Measurements from ENCODE around the gene RTTN. TPM values are rescaled to one million over a fixed set of nuclear protein-coding genes. Genes with fewer than 3 reads are reported as not detected.

RTTN gene
- total and polyA plus RNA-seq, 9 of the 15 experiments (the other 6 are each of a cell fraction or from before 2014, with no cell fraction given), result 3.1 to 18.3 (median 10.6) TPM

GRCh38 chr18:70036771-70037347 is 168.6 kb downstream of the RTTN start (continued):
- TF ChIP-seq THRB (CRISPR knock-in tag; conservative IDR thresholded peaks at IDR 0.05) (no peak), CBFA2T3 (IDR thresholded peaks at IDR 0.05) (peak; percentile 85), SP2 (IDR thresholded peaks at IDR 0.05; ENCODE audit: extremely low read depth, low read depth, low read length, poor library complexity, severe bottlenecking) (no peak), ATF2 (CRISPR knock-in tag; IDR thresholded peaks at IDR 0.05) (no peak), ZNF277 (CRISPR knock-in tag; IDR thresholded peaks at IDR 0.05; ENCODE audit: borderline replicate concordance) (no peak), ZKSCAN8 (CRISPR knock-in tag; IDR thresholded peaks at IDR 0.05) (no peak), POU5F1 (IDR thresholded peaks at IDR 0.05; ENCODE audit: borderline replicate concordance, low read depth, low read length, partially characterized antibody) (no peak), HDAC1 (IDR thresholded peaks at IDR 0.05) (peak in 1 of 2 experiments; percentile 76; a peak in 2 of 4 replicates), KDM2B (CRISPR knock-in tag; IDR thresholded peaks at IDR 0.05) (no peak), CREM (IDR thresholded peaks at IDR 0.05; ENCODE audit: low read depth) (0 out of 2 replicates have a peak, but pooled peaks have one; percentile 17), SMARCE1 (IDR thresholded peaks at IDR 0.05) (peak; percentile 53; the same call in 1 of the 2 replicates), L3MBTL2 (IDR thresholded peaks at IDR 0.05) (no peak), GATA2 (CRISPR knock-in tag; IDR thresholded peaks at IDR 0.05) (no peak), FOXA1 (IDR thresholded peaks at IDR 0.05; ENCODE audit: borderline replicate concordance) (no peak), NFRKB (IDR thresholded peaks at IDR 0.05; ENCODE audit: low read depth) (no peak), NCOA6 (IDR thresholded peaks at IDR 0.05) (no peak), TEAD4 (IDR thresholded peaks at IDR 0.05; ENCODE audit: low read length) (peak; percentile 85), TEAD4 (CRISPR knock-in tag; IDR thresholded peaks at IDR 0.05; ENCODE audit: borderline replicate concordance) (no peak), DPF2 (IDR thresholded peaks at IDR 0.05) (peak; percentile 67; the same call in 1 of the 2 replicates), JUND (IDR thresholded peaks at IDR 0.05; ENCODE audit: borderline replicate concordance, low read depth, low read length) (peak; percentile 48), JUND (tag; IDR thresholded peaks at IDR 0.05; ENCODE audit: borderline replicate concordance, low read depth, low read length) (no peak; the same call in 2 of the 3 replicates), SAFB (IDR thresholded peaks at IDR 0.05; ENCODE audit: borderline replicate concordance, low read depth, low read length) (no peak), KDM1A (IDR thresholded peaks at IDR 0.05) (peak; percentile 88 to 94), ZNF197 (CRISPR knock-in tag; IDR thresholded peaks at IDR 0.05; ENCODE audit: low read depth) (no peak), ZNF224 (CRISPR knock-in tag; IDR thresholded peaks at IDR 0.05) (no peak)
